BJ (cell line): ENCODE data around the gene COPG2. TPM values are rescaled to one million over a fixed set of nuclear protein-coding genes. Genes with fewer than 3 reads are reported as not detected.
"Not testable (repeated sequence)": the region's sequence is repeated elsewhere in the genome, so short reads cannot be mapped to it uniquely, and the experiment has no call there.

Experiments
- CTCF ChIA-PET: fragments of 350-600 bp; formaldehyde crosslinking; extraction: SDS; loops from one replicate; lab custom pipeline; 2021; ENCODE audit warnings: antibody characterized with exemption, inconsistent platforms; lab: Yijun Ruan, JAX
- POLR2A ChIA-PET: fragments of 300-600 bp; sonication (Branson Sonifier 250); formaldehyde crosslinking; extraction: SDS; loops from one replicate; lab custom pipeline; 2021; ENCODE audit warnings: antibody characterized with exemption; lab: Charles Lee
- DNase-seq: peaks from one replicate; pipeline ENCODE4 v3.0.0-alpha.2; 2011; ENCODE audit warnings: low read depth
- H3K27me3 ChIP-seq: 2 replicates; pipeline ENCODE4 v1.6.0; 2011; ENCODE audit warnings: low read length; ENCODE audit not compliant: control insufficient read depth, insufficient read depth
- H3K36me3 ChIP-seq: 2 replicates; pipeline ENCODE4 v1.5.1; 2011; ENCODE audit warnings: low read length; ENCODE audit not compliant: control insufficient read depth, insufficient read depth
- H3K4me3 ChIP-seq: 2 replicates; pipeline ENCODE4 v1.5.1; 2011; ENCODE audit warnings: low read depth, mild to moderate bottlenecking, control low read depth, low read length
- polyA plus RNA-seq: library from polyadenylated mRNA; depleted of rRNA; stranded (reverse); fragments of >200 nt; gene quantifications from 2 replicates; pipeline ENCODE4 v1.2.3, GENCODE V29; 2011
- TF ChIP-seq, protein P1 (sequence below): IDR thresholded peaks from 2 replicates; pipeline ENCODE4 v1.5.1; 2011; ENCODE audit warnings: low read depth, mild to moderate bottlenecking, control low read depth, inconsistent platforms, low read length, moderate library complexity; ENCODE audit not compliant: insufficient read depth

COPG2 gene
- polyA plus RNA-seq, 1 experiment: 22.1 TPM

DNA sequence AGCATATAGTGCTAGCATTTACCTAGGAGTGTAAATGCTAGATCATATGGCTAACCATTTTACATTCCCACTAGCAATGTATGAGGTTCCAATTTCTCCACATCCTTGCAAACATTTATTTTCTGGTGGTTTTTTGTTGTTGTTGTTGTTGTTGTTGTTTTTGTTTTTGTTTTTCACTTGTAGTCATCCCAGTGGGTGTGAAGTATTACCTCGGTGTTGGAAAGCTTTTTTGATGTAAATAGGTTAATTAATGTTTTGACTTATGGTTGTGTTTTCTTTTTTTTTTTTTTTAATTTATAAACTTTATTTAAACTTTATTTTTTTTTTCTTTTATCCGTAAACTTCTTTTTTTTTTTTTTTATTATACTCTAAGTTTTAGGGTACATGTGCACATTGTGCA, 33.1 kb upstream of the COPG2 start:
- ChIA-PET CTCF (interaction anchor here (1.4 kb wide), 1 partner anchor 21 kb away, joined by 3 read pairs; no protein-coding TSS in a partner anchor), POLR2A (no interaction called here)
- TF ChIP-seq, protein P1, sequence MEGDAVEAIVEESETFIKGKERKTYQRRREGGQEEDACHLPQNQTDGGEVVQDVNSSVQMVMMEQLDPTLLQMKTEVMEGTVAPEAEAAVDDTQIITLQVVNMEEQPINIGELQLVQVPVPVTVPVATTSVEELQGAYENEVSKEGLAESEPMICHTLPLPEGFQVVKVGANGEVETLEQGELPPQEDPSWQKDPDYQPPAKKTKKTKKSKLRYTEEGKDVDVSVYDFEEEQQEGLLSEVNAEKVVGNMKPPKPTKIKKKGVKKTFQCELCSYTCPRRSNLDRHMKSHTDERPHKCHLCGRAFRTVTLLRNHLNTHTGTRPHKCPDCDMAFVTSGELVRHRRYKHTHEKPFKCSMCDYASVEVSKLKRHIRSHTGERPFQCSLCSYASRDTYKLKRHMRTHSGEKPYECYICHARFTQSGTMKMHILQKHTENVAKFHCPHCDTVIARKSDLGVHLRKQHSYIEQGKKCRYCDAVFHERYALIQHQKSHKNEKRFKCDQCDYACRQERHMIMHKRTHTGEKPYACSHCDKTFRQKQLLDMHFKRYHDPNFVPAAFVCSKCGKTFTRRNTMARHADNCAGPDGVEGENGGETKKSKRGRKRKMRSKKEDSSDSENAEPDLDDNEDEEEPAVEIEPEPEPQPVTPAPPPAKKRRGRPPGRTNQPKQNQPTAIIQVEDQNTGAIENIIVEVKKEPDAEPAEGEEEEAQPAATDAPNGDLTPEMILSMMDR: no peak
- peaks cover 1% of the 10 kb centered on the region; the same call in 1 of the 2 replicates for H3K27me3 ChIP-seq
- H3K36me3 ChIP-seq: no peaks in the 10 kb centered on the region
- H3K4me3 ChIP-seq: no peak overlapping the region
- no peak for DNase-seq

DNA sequence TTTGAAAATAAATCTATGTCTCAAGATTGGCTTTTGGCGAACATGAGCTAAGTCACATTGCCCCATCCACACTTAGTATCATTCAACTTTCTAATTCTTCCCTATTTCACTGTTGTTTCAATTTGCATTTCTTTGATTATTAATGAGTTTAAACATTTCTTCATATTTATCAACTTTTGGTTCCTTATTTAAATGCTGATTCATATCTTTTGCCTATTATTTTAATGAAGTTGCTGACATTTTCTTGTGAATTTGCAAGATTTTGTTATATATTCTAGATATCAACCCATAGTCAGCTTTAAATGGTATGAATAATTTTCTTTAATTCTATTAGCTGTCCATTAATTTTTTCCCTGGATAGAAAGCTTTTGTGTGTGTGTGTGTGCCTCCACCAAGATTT, 32.2 kb upstream of the COPG2 start:
- H3K27me3 ChIP-seq: peaks cover 1% of the 10 kb centered on the region; the same call in 1 of the 2 replicates
- ChIA-PET POLR2A (no interaction called here), CTCF (interaction anchor here (0.6 to 1.4 kb wide), 3 partner anchors 22 to 628 kb away, joined by 3 to 4 read pairs (median 3); no protein-coding TSS in a partner anchor)
- no peak overlapping the region for H3K4me3 ChIP-seq
- DNase-seq: no peak
- H3K36me3 ChIP-seq: no peaks in the 10 kb centered on the region
- TF ChIP-seq, protein P1: no peak

DNA sequence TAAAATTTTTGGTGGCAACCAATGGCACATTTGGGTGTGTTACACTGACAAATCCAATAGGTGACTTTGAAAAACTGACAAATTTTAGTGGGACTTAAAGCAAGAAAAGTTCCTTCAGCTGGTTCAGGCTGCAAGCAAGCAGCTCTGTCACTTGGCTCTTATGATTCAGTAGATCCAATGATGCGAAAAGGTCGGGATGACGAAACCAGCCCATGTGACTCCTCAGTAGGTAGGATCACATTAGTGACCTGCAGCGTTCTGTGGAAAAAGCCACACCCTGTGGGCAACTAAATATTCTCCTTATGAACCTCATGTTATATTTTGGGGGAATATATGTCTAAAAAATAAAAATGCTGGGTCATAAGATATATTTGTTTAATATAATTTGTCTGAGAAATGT, 31.1 kb upstream of the COPG2 start:
- peaks cover 1% of the 10 kb centered on the region; the same call in 1 of the 2 replicates for H3K27me3 ChIP-seq
- CTCF ChIA-PET: interaction anchor here (1.3 kb wide), 1 partner anchor 8 kb away, joined by 3 read pairs; no protein-coding TSS in a partner anchor
- POLR2A ChIA-PET: no interaction called here
- TF ChIP-seq, protein P1: no peak
- DNase-seq: no peak
- no peaks in the 10 kb centered on the region for H3K36me3 ChIP-seq
- no peak overlapping the region for H3K4me3 ChIP-seq

DNA sequence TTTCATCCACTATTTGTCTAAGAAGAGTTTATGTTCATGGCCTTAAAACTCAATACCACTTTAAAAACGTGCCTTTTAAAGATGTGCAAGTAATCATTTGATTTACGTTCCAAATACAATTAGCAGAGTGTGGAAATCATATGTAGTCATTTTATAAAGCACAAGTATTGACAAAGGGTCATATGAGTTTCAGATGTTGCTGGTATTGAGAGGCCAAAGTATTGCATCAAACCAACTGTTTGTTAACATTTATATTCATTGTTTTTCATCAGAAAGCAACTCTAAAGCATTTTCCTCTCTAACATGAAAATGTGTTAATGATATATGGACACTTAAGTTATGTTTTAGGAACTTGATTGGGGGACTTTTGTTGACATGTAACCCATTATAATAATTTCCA, 29.3 kb upstream of the COPG2 start:
- H3K27me3 ChIP-seq: peaks cover 1% of the 10 kb centered on the region; the same call in 1 of the 2 replicates
- TF ChIP-seq, protein P1: no peak
- DNase-seq: no peak
- CTCF ChIA-PET: no interaction called here
- no peaks in the 10 kb centered on the region for H3K36me3 ChIP-seq
- no peak overlapping the region for H3K4me3 ChIP-seq
- POLR2A ChIA-PET: no interaction called here

DNA sequence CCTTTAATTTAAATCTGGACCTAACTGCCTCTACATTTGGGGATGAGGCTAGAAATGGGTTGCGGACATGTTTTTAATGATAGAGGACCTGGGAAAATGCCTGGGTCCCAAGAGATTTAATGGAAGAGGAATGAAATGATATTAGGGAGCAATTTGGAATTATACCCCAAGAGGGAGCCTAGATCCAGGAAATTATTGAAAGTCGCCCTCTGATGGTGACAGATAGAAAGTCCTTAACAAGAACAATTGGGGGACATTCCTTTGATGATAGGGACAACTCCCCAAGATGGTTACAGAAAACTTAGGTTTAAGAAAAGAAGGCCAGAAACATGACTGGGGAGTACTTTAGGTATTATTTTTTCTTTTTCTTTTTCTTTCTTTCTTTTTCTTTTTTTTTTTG, 27.3 kb upstream of the COPG2 start:
- Histone ChIP-seq H3K36me3 (no peaks in the 10 kb centered on the region), H3K27me3 (peaks cover 1% of the 10 kb centered on the region; the same call in 1 of the 2 replicates), H3K4me3 (no peak overlapping the region)
- TF ChIP-seq, protein P1: peak; percentile 69
- no peak for DNase-seq
- ChIA-PET POLR2A (no interaction called here), CTCF (interaction anchor here (1.5 kb wide), 1 partner anchor 624 kb away, joined by 4 read pairs; no protein-coding TSS in a partner anchor)

DNA sequence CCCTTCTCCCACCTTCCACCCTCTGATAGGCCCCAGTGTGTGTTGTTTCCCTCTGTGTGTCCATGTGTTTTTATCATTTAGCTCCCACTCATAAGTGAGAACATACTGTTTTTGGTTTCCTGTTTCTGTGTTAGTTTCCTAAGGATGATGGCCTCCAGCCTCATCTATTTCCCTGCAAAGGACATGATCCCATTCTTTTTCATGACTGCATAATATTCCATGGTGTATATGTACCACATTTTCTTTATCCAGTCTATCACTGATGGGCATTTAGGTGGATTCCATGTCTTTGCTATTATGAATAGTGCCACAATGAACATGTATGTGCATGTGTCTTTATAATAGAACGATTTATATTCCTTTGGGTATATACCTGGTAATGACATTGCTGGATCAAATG, 23.8 kb upstream of the COPG2 start:
- H3K36me3 ChIP-seq, POLR2A ChIA-PET, DNase-seq, H3K27me3 ChIP-seq, H3K4me3 ChIP-seq: not testable (repeated sequence)
- CTCF ChIA-PET: interaction anchor here (0.7 to 1.7 kb wide), 2 partner anchors 66 to 463 kb away, joined by 3 read pairs; no protein-coding TSS in a partner anchor
